ENCODE data around the gene CEP120.

DNA sequence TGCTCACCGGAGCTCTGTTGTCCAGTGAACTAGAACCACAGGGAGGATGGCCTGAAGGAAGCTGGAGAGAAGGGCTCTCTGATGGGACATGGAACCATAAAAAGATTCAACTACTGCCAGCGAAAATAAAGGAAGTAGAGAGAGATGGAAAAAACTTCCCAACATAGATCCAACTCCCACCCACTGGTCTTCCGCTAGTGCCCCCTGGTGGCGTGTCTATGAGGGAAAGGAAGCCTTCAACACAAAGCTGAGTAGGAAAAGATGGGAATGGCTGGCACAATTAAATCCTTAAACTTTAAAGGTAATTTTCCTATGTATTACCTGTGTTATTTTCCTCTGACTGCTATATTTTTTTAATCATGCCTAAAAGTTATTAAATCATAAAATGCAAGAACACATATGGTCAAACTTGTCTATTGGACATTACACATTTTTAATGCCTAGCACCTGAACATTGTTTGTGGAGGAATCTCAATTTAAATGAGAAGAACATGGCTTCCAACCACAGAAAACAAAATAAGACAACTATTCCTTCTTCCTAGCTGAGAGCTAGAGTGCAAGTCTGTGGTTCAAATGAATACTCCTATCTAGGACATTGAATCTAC, 51.5 kb downstream of the CEP120 start:
- TF ChIP-seq, protein P1, sequence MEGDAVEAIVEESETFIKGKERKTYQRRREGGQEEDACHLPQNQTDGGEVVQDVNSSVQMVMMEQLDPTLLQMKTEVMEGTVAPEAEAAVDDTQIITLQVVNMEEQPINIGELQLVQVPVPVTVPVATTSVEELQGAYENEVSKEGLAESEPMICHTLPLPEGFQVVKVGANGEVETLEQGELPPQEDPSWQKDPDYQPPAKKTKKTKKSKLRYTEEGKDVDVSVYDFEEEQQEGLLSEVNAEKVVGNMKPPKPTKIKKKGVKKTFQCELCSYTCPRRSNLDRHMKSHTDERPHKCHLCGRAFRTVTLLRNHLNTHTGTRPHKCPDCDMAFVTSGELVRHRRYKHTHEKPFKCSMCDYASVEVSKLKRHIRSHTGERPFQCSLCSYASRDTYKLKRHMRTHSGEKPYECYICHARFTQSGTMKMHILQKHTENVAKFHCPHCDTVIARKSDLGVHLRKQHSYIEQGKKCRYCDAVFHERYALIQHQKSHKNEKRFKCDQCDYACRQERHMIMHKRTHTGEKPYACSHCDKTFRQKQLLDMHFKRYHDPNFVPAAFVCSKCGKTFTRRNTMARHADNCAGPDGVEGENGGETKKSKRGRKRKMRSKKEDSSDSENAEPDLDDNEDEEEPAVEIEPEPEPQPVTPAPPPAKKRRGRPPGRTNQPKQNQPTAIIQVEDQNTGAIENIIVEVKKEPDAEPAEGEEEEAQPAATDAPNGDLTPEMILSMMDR (conservative IDR thresholded peaks at IDR 0.05; ENCODE audit: low read depth, low read length): peak; percentile 82
- no peak for TF ChIP-seq EZH2 (IDR thresholded peaks at IDR 0.05; ENCODE audit: borderline replicate concordance, low read depth, low read length, poor library complexity, severe bottlenecking)
